K562 (cell line): Measurements from ENCODE around the gene MEI4.

ENCODE experiments used
- FOXM1 ChIP-seq, 2 experiments: fragments of 450-650 bp in 1 of 2; sonication (generic) in 1 of 2; formaldehyde crosslinking in 1 of 2; IDR thresholded peaks; 2 replicates each; pipeline versions ENCODE4 v1.6.1 to v1.9.0; 2017 to 2022; ENCODE audit warnings: low read depth in 2 of 2, mild to moderate bottlenecking in 2 of 2, missing genetic modification reagents in 1 of 2, moderate library complexity in 1 of 2
- GABPA ChIP-seq: fragments of 200-800 bp; sonication (Bioruptor generic); conservative IDR thresholded peaks from 2 replicates; pipeline ENCODE4 v1.6.1; 2016; ENCODE audit warnings: low read depth, missing genetic modification characterization, missing compliant biosample characterization
- KLF6 ChIP-seq: fragments of 250-450 bp; sonication (Bioruptor Pico); IDR thresholded peaks from 2 replicates; pipeline ENCODE4 v1.4.0; 2020; ENCODE audit warnings: mild to moderate bottlenecking, moderate library complexity, borderline replicate concordance
- TF ChIP-seq, protein P1 (sequence below), 3 experiments: IDR thresholded peaks in 2 of 3; conservative IDR thresholded peaks in 1 of 3; 2 replicates each; pipeline ENCODE4 v1.5.1; 2011 to 2012; ENCODE audit warnings: low read length in 3 of 3, mild to moderate bottlenecking in 3 of 3, control low read depth in 2 of 3, improper control_type of control experiment in 1 of 3, inconsistent platforms in 1 of 3, low read depth in 1 of 3, mixed read lengths in 1 of 3, moderate library complexity in 1 of 3; ENCODE audit not compliant: insufficient read depth in 2 of 3

GRCh38 chr6:77844822-77845221 lies 192.0 kb downstream of the MEI4 start:
- TF ChIP-seq KLF6 (CRISPR knock-in tag) (no peak), FOXM1 (IDR thresholded peaks at IDR 0.05; ENCODE audit: low read depth) (no peak), FOXM1 (CRISPR knock-in tag; IDR thresholded peaks at IDR 0.05; ENCODE audit: low read depth) (no peak), GABPA (tag) (no peak)
- TF ChIP-seq, protein P1, sequence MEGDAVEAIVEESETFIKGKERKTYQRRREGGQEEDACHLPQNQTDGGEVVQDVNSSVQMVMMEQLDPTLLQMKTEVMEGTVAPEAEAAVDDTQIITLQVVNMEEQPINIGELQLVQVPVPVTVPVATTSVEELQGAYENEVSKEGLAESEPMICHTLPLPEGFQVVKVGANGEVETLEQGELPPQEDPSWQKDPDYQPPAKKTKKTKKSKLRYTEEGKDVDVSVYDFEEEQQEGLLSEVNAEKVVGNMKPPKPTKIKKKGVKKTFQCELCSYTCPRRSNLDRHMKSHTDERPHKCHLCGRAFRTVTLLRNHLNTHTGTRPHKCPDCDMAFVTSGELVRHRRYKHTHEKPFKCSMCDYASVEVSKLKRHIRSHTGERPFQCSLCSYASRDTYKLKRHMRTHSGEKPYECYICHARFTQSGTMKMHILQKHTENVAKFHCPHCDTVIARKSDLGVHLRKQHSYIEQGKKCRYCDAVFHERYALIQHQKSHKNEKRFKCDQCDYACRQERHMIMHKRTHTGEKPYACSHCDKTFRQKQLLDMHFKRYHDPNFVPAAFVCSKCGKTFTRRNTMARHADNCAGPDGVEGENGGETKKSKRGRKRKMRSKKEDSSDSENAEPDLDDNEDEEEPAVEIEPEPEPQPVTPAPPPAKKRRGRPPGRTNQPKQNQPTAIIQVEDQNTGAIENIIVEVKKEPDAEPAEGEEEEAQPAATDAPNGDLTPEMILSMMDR (IDR thresholded peaks at IDR 0.05 in 2 of 3, conservative IDR thresholded peaks at IDR 0.05 in 1 of 3; ENCODE audit: insufficient read depth in 2 of 3, low read depth in 1 of 3, low read length in 3 of 3), result no peak
